NOMO-1 treated with dmso at 0.1 percent for 144 hours (cell line): ENCODE results near the gene RPL31.

ENCODE experiments used
- DNase-seq: peaks from one replicate; lab custom pipeline; 2025; ENCODE audit not compliant: unreplicated experiment; lab: John Stamatoyannopoulos, UW

Gene RPL31

GRCh38 chr2:100992262-100992661 is 9.8 kb upstream of the RPL31 start:
- peak; percentile 13 for DNase-seq

GRCh38 chr2:100993294-100993693 is 8.8 kb upstream of the RPL31 start:
- DNase-seq: no peak

GRCh38 chr2:100995309-100996075 is 6.6 kb upstream of the RPL31 start:
- DNase-seq: no peak

- no peak for DNase-seq
Observed at GRCh38 chr2:100997509-100998234, 4.4 kb upstream of the RPL31 start.

GRCh38 chr2:100998235-100998573 is 3.9 kb upstream of the RPL31 start:
- DNase-seq: no peak

- DNase-seq: no peak
Observed at GRCh38 chr2:100999995-101000394, 2.1 kb upstream of the RPL31 start.

- DNase-seq: no peak
Observed at GRCh38 chr2:101002562-101003277, 631 bp downstream of the RPL31 start.

GRCh38 chr2:101003278-101003775 is 1.2 kb downstream of the RPL31 start:
- no peak for DNase-seq

GRCh38 chr2:101004620-101005325 is 2.7 kb downstream of the RPL31 start:
- no peak for DNase-seq

- DNase-seq: no peak
Observed at GRCh38 chr2:101006065-101006715, 4.1 kb downstream of the RPL31 start.

- no peak for DNase-seq
Observed at GRCh38 chr2:101007415-101008345, 5.6 kb downstream of the RPL31 start.

GRCh38 chr2:101011152-101011551 is 9.1 kb downstream of the RPL31 start:
- DNase-seq: no peak

- no peak for DNase-seq
Observed at GRCh38 chr2:101012054-101012705, 10.1 kb downstream of the RPL31 start.

- no peak for DNase-seq
Observed at GRCh38 chr2:101012706-101013181, 10.7 kb downstream of the RPL31 start.

GRCh38 chr2:101014264-101014857 is 12.3 kb downstream of the RPL31 start:
- DNase-seq: no peak

- no peak for DNase-seq
Observed at GRCh38 chr2:101017371-101017770, 15.3 kb downstream of the RPL31 start.

- DNase-seq: no peak
Observed at GRCh38 chr2:101018934-101019333, 16.8 kb downstream of the RPL31 start.

- DNase-seq: no peak
Observed at GRCh38 chr2:101022221-101022620, 20.1 kb downstream of the RPL31 start.
